GM19238 (cell line): ENCODE results near the gene DYRK2.
"Not testable (repeated sequence)": the region's sequence is repeated elsewhere in the genome, so short reads cannot be mapped to it uniquely, and the experiment has no call there.

Source experiments
- DNase-seq: peaks from one replicate; pipeline ENCODE4 v3.0.0; 2011; ENCODE audit warnings: low spot score; ENCODE audit not compliant: insufficient read length

Gene DYRK2

DNA sequence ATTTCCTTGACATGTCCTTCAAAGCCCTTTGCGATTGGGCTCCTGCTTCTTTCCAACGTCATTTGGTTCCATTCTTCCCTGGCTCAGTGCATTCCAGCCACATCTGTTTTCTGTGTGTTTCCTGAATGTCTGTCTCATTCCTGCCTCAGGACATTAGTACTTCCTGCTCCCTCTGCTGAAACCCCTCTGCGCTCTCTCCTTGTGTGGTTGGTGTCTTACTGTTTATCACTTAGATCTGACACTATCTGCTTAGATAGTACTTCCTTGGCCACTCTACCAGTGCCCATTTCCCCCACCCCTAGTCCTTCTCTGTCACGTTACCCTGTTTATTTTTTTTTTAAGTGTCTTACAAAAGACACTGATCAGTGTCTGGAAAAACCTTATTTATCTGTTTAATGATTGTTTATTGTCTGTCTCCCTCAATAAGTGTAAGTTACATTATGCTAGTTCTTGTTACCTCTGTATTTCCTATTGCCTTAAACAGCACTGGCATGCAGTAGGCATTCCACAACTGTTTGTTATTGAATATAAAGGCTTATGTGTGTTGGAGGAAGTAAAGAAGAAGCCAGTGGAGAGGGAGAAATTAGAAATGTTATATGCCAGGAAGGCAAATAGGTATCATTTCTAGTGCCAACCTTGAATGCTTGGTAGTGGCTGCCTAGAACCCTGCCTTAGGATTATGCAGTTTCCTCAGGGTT, 21.5 kb downstream of the DYRK2 start:
- DNase-seq, result no peak

- no peak for DNase-seq
Observed at GRCh38 chr12:67671419-67671818, 22.9 kb downstream of the DYRK2 start.

DNA sequence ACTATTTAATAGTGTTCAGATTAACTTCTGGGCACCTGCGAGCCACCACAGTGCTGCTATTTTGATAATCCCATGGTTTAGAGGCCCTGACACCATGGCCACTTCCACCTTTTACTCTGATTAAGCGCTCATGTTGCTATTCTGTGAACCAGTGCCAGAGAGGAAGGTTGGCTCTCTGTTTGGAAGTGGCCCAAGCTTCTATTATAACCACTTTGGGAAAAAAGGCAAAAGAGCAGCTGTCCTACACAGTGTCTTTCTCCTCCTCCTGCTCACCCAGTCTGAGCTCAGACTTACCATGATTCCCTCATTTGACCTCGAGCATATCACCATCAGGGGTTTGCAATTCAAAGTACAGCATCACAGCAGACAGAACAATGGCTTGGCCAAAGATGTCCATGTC, 23.3 kb downstream of the DYRK2 start:
- no peak for DNase-seq

- DNase-seq, result not testable (repeated sequence)
Observed at GRCh38 chr12:67672507-67672906, 24.0 kb downstream of the DYRK2 start.

- DNase-seq, result not testable (repeated sequence)
Observed at GRCh38 chr12:67673509-67673908, 25.0 kb downstream of the DYRK2 start.

GRCh38 chr12:67674417-67674816, 25.9 kb downstream of the DYRK2 start:
- no peak for DNase-seq

GRCh38 chr12:67676624-67677023, 28.1 kb downstream of the DYRK2 start:
- DNase-seq, result no peak

DNA sequence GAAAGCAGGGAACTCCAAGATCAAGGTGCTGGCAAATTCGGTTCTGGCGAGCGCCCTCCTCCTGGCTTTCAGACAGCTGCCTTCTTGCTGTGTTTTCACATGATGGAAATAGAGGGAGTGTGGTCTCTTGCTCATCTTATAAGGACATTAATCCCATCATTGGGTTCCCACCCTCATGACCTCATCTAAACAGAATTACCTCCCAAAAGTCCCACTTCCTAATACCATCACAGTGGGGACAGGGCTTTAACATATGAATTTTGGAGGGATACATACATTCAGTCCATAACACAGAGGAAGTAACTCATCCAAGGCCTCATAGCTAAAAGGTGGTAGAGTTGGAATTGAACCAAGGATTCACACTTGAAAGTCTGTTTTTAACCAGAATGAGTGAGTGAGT, 28.6 kb downstream of the DYRK2 start:
- no peak for DNase-seq

DNA sequence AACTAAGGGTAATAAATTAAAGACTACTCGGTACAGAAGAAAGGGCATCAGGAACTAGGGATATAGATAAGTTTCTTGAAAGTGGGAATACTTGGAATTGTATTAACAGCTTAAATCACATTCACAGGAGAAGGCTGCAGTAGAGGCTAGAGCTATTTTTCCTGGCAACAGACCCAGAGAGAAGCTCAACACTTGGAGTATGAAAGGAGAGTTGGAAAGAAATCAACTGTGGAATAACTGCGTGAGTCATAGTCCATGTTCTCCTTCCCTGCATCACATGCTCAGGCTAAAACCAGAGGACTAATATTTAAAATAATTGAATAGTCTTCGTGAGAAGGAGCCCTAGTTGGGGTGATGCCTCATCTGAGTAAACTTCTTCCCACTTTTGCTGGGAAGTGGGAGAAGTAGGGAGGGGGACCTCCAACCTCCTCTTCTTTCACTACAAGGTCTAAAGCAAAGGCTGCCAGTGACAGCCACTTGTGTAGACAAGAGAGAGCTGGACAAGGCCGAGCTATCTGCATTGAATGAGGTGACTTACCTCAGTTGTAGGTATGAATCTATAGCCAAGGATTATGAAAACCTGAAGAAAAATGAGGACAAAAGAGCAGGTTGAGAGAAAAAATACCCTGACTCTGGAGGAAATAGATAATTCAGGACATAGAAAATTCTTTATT, 32.7 kb downstream of the DYRK2 start:
- no peak for DNase-seq

DNA sequence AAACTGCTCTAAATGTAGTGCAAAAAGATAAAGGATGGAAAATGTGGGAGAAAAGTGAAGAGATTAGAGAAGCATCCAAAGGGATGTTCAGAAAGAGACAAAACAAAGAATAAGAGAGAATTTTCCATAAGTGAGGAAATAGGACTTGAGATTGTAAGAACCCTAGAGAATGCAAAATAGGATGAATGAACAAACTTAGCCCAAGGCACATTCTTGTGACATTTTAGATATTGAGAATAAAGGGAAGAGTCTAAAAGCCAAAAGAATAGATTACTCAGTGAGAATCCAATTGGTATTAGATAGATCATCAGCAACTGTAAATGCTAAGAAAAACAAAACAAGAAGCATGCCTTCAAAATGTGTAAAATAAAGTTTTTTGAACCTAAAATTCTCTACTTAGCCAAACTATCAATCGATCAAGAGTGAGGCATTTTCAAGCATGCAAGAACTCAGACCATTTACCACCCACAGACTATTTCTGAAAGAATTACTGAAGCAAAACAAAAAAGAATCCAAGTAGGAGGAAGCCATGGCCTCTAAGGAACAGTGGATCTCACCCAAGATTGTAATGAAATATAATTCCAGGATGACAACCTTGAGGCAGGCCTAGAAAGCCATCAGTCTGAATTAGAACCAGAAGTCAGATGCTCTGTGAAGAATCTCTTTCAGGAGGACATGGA, 33.5 kb downstream of the DYRK2 start:
- no peak for DNase-seq

DNA sequence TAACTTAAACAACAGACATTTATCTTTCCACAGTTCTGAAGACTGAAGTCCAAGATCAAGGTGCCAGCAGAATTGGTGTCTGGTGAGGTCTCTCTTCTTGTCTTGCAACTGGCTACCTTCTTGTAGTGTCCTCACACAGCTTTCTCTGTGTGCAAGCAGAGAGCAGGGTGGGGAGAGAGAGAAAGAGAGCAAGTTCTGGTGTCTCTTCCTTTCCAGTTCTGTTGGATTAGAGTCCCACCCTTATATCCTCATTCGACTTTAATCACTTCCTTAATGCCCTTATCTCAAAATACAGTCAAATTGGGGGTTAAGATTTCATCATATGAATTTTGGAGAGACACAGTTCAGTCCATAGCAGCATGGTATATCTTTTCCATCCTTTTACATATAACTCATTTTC, 40.8 kb downstream of the DYRK2 start:
- no peak for DNase-seq

DNA sequence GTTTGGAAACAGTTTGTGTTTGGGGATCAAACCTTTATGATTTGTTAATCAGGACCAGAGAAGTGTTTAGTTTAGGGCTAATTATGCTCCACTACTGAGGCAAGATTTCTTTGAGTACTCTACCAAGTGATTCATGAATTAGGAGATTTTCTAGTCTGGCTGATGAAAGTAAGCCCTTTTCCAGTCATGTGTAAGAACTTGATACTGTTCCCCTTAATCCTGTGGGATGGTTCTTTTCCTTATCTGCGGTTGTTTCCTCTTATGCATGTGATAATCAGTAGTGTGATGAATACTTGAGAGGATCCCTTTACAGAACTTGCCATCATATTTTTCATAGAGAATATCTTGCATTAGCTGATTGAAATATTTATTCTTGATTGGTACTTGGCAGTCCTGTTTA, 42.1 kb downstream of the DYRK2 start:
- DNase-seq, result no peak

DNA sequence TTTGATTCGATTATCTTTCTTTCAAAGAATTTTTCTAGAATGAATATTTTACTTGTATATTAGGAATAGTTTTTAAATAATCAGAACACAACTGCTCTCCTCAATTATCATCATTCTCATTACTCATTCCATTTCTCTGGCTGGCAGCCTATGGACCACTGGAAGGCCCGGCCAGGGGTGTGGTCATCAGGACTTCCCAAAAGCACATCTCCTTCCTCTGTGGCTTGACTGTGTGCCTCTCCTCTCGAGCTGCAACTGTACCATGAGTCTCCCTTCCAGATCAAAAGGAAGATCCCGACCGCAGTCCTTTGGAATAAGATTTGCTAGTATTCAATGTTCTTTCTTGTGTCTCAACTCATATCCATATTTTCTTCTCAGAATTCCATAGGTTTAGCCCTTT, 42.7 kb downstream of the DYRK2 start:
- no peak for DNase-seq

DNA sequence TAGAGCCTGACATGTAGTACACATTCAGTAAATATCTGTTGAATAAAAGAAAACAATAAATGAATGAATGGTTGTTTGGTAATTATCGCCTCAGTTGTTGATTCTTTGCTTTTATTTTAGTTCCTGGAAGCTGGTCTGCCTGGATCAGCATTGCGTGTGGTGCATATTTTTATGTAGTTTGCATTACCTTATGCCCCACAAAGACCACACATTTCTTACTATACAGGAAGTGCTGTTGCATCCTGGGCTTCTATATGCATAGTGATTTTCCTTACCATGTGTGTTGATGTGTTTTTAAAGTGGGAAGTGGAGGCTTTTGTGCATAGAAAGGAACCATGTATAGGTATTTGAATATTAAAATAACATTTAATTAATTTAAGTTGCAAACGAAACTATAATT, 43.6 kb downstream of the DYRK2 start:
- no peak for DNase-seq

GRCh38 chr12:67692966-67693365, 44.4 kb downstream of the DYRK2 start:
- no peak for DNase-seq

GRCh38 chr12:67693894-67694293, 45.3 kb downstream of the DYRK2 start:
- DNase-seq, result no peak

- DNase-seq, result no peak
Observed at GRCh38 chr12:67694306-67694900, 45.9 kb downstream of the DYRK2 start.

DNA sequence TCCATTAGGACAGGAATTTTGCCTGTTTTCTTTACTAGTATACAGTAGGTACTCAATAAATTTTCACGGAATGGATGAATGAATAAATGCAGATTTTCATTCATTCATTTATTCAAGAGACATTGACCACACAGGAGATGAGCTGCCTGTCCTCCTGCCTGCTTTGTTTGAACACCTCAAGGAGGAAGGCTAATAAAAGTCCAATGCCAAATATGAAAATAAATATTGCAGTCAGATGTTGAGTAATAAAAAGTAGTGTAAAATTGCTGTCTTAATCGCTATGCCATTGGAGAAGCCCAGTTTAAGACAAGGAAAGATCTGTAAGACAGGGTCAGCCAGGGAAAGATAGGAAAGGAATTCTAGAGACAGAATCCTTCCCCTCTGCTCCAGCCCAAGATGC, 47.4 kb downstream of the DYRK2 start:
- DNase-seq, result no peak

DNA sequence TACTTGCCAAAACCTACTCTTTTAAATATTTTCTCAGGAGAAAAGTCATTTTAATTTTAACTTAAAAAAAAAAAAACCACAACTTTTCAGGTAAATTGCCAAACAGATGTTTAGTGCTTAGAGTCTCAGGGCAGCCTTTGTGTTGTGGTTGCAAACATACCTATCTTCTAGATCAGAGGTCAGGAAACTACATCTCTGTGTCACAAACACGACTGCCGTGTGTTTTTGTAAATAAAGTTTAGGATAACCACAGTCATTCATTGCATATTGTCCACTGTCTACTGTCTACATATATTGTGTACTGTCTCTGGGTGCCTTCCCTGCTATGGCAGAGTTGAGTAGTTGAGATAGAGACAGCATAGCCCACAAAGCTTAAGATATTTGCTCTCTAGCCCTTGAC, 48.9 kb downstream of the DYRK2 start:
- no peak for DNase-seq

- DNase-seq, result no peak
Observed at GRCh38 chr12:67697967-67698366, 49.4 kb downstream of the DYRK2 start.

GRCh38 chr12:67698672-67699581, 50.4 kb downstream of the DYRK2 start:
- peak; percentile 20 for DNase-seq
